B cell (primary cell): ENCODE data around the gene EIPR1. TPM values are rescaled to one million over a fixed set of nuclear protein-coding genes. Genes with fewer than 3 reads are reported as not detected.

Source experiments
- ATAC-seq: fragments of 200-7000 bp; cut with Tn5 transposase; one replicate; pipeline ENCODE4 v1.10.0; 2021; ENCODE audit warnings: low read depth, mild to moderate bottlenecking, moderate number of reproducible peaks, moderate library complexity
- CTCF ChIA-PET: fragments of 350-600 bp; sonication (Branson Sonifier 250); formaldehyde crosslinking; loops from one replicate; lab custom pipeline; 2021; ENCODE audit warnings: antibody characterized with exemption, inconsistent platforms; lab: Charles Lee
- POLR2A ChIA-PET: fragments of 350-600 bp; sonication (Branson Sonifier 250); formaldehyde crosslinking; loops from one replicate; lab custom pipeline; 2021; ENCODE audit warnings: antibody characterized with exemption; lab: Charles Lee
- DNase-seq: peaks from one replicate; pipeline ENCODE4 v3.0.0; 2013
- H2AFZ ChIP-seq: 2 replicates; pipeline ENCODE4 v1.6.1; 2012; ENCODE audit warnings: mild to moderate bottlenecking, low read depth, low read length; ENCODE audit not compliant: insufficient read depth, poor library complexity, severe bottlenecking
- H3K27ac ChIP-seq, 2 donors: 1 replicate in 1 of 2; 2 replicates in 1 of 2; pipeline ENCODE4 v1.5.1; 2012 to 2013; ENCODE audit warnings: low read length in 2 of 2, mild to moderate bottlenecking in 2 of 2, moderate library complexity in 1 of 2
- H3K27me3 ChIP-seq, 4 experiments: fragments of 200-600 bp in 1 of 4; sonication (generic) in 1 of 4; replicated peaks in 1 of 4; 1 replicate in 2 of 4; 2 replicates in 2 of 4; pipeline versions ENCODE4 v1.6.1 to v1.7.0; 2013 to 2016; ENCODE audit warnings: low read length in 3 of 4, mild to moderate bottlenecking in 2 of 4, mixed read lengths in 1 of 4, moderate library complexity in 1 of 4; ENCODE audit not compliant: insufficient read depth in 4 of 4, control insufficient read depth in 3 of 4; ENCODE audit errors: control extremely low read depth in 1 of 4
- H3K36me3 ChIP-seq, 2 experiments: replicated peaks in 1 of 2; 1 replicate in 1 of 2; 2 replicates in 1 of 2; pipeline versions ENCODE4 v1.6.1 to v1.7.1; 2013; ENCODE audit warnings: low read length in 1 of 2; ENCODE audit not compliant: insufficient read depth in 2 of 2, control insufficient read depth in 1 of 2; ENCODE audit errors: control extremely low read depth in 1 of 2, extremely low read depth in 1 of 2
- H3K4me1 ChIP-seq, 2 donors: fragments of 200-600 bp in 1 of 2; sonication (generic) in 1 of 2; 1 replicate in 1 of 2; 2 replicates in 1 of 2; pipeline versions ENCODE4 v1.5.1 to v1.6.1; 2013 to 2017; ENCODE audit warnings: low read length in 2 of 2; ENCODE audit not compliant: control insufficient read depth in 2 of 2, insufficient read depth in 2 of 2
- H3K4me2 ChIP-seq: replicated peaks from 2 replicates; pipeline ENCODE3; 2012; ENCODE audit warnings: mild to moderate bottlenecking, low read depth, low read length; ENCODE audit not compliant: poor library complexity, severe bottlenecking
- H3K4me3 ChIP-seq, 5 experiments: fragments of 200-600 bp in 1 of 5; sonication (generic) in 1 of 5; 1 replicate in 3 of 5; 2 replicates in 2 of 5; pipeline versions ENCODE4 v1.5.1 to v1.7.0; 2011 to 2016; ENCODE audit warnings: low read length in 4 of 5, mild to moderate bottlenecking in 4 of 5, low read depth in 2 of 5, control low read depth in 1 of 5, moderate library complexity in 1 of 5; ENCODE audit not compliant: insufficient read depth in 1 of 5; ENCODE audit errors: control extremely low read depth in 1 of 5, extremely low read depth in 1 of 5
- H3K79me2 ChIP-seq: fragments of 200-600 bp; sonication (generic); one replicate; pipeline ENCODE4 v1.6.0; 2016; ENCODE audit warnings: low read length; ENCODE audit not compliant: control insufficient read depth, insufficient read depth
- H3K9ac ChIP-seq: fragments of 200-600 bp; sonication (generic); 2 replicates; pipeline ENCODE4 v1.6.1; 2017; ENCODE audit warnings: mild to moderate bottlenecking, low read length, moderate library complexity
- H3K9me3 ChIP-seq, 3 donors: one replicate each; pipeline versions ENCODE4 v1.6.1 to v1.7.1; 2013; ENCODE audit warnings: low read length in 2 of 3; ENCODE audit not compliant: control insufficient read depth in 2 of 3, insufficient read depth in 1 of 3; ENCODE audit errors: control extremely low read depth in 1 of 3
- H4K20me1 ChIP-seq: 2 replicates; pipeline ENCODE4 v1.6.0; 2012; ENCODE audit warnings: mild to moderate bottlenecking, low read length; ENCODE audit not compliant: insufficient read depth, control insufficient read depth, poor library complexity, severe bottlenecking
- H3K27ac Mint-ChIP-seq: one replicate; pipeline ENCODE4 v1.8.0; 2021; ENCODE audit warnings: mixed read lengths
- H3K27me3 Mint-ChIP-seq: one replicate; pipeline ENCODE4 v1.8.0; 2021; ENCODE audit warnings: mixed read lengths
- H3K4me1 Mint-ChIP-seq: one replicate; pipeline ENCODE4 v1.8.0; 2021; ENCODE audit warnings: mixed read lengths
- H3K4me3 Mint-ChIP-seq: one replicate; pipeline ENCODE4 v1.8.0; 2021; ENCODE audit warnings: mixed read lengths
- H3K9me3 Mint-ChIP-seq: one replicate; pipeline ENCODE4 v1.8.0; 2022; ENCODE audit warnings: mixed read lengths; ENCODE audit not compliant: insufficient read depth
- CTCF ChIP-seq: fragments of 200-600 bp; IDR thresholded peaks from one replicate; pipeline ENCODE4 v1.8.0; 2022; ENCODE audit warnings: antibody characterized with exemption, mild to moderate bottlenecking
- EZH2 ChIP-seq: IDR thresholded peaks from 2 replicates; pipeline ENCODE4 v1.6.1; 2012; ENCODE audit warnings: borderline replicate concordance, low read depth, mild to moderate bottlenecking, moderate library complexity, low read length; ENCODE audit not compliant: insufficient read depth, poor library complexity, severe bottlenecking
- WGBS: methylation state at CpG from one replicate; pipeline ENCODE4 v1.1.5; 2013; ENCODE audit warnings: missing lambda C conversion rate; ENCODE audit not compliant: insufficient coverage; 5-methylcytosine and 5-hydroxymethylcytosine counted together
- intact Hi-C: fragments of 100-400 bp; cut with micrococcal nuclease; formaldehyde crosslinking; loops from one replicate; pipeline ENCODE4 v1.10.0; 2022
- polyA plus RNA-seq: library from polyadenylated mRNA; depleted of rRNA; stranded (reverse); fragments of >200 nt; gene quantifications from 2 replicates; pipeline ENCODE4 v1.2.3, GENCODE V29; 2012
- total RNA-seq, 2 donors: library from RNA; stranded (reverse); fragments of 120-200 nt in 1 of 2; gene quantifications; 1 replicate in 1 of 2; 2 replicates in 1 of 2; pipeline versions ENCODE4 v1.2.3 to v1.2.4, GENCODE V29; 2013 to 2022

EIPR1 gene
- total and polyA plus RNA-seq, 2 donors (not counting 1 experiment from before 2014, with no cell fraction given) = 31.8 to 37.0 TPM

GRCh38 chr2:3289171-3289515 is 88.5 kb downstream of the EIPR1 start:
- no peaks in the 10 kb centered on the region for H3K27me3 ChIP-seq
- Mint-ChIP-seq H3K27ac (peak overlapping the region; percentile 21), H3K27me3 (no peaks in the 10 kb centered on the region), H3K9me3 (peaks cover 3% of the 10 kb centered on the region), H3K4me1 (no peaks in the 10 kb centered on the region), H3K4me3 (no peak overlapping the region)
- intact Hi-C loops = no loop called here
- H3K9me3 ChIP-seq = peaks cover 0 to 28% (median 0%) of the 10 kb centered on the region in 3 donors
- 100% methylated on average over 8 of the region's 9 CpGs for WGBS
- peaks cover 15% of the 10 kb centered on the region for H4K20me1 ChIP-seq
- no peaks in the 10 kb centered on the region for H3K4me1 ChIP-seq
- H3K4me3 ChIP-seq = no peak overlapping the region
- ATAC-seq (no peak), DNase-seq (no peak)
- no peak overlapping the region for H3K9ac ChIP-seq
- TF ChIP-seq EZH2 = no peak
- no peak for TF ChIP-seq CTCF
- ChIA-PET POLR2A (no interaction called here), CTCF (no interaction called here)
- H3K36me3 ChIP-seq = no peaks in the 10 kb centered on the region
- H3K27ac ChIP-seq = no peak overlapping the region
- peaks cover 22% of the 10 kb centered on the region for H3K79me2 ChIP-seq
- H3K4me2 ChIP-seq = no peak overlapping the region
- no peak overlapping the region for H2AFZ ChIP-seq

GRCh38 chr2:3288470-3289170 is 89.0 kb downstream of the EIPR1 start:
- Histone ChIP-seq H3K36me3 (no peaks in the 10 kb centered on the region), H3K27me3 (no peaks in the 10 kb centered on the region), H3K9me3 (peaks cover 0 to 28% (median 0%) of the 10 kb centered on the region in 3 donors), H3K4me2 (no peak overlapping the region), H3K27ac (no peak overlapping the region), H3K4me1 (no peaks in the 10 kb centered on the region), H2AFZ (no peak overlapping the region), H3K9ac (no peak overlapping the region), H4K20me1 (peaks cover 15% of the 10 kb centered on the region), H3K79me2 (peaks cover 22% of the 10 kb centered on the region), H3K4me3 (no peak overlapping the region)
- no peak for DNase-seq
- ChIA-PET POLR2A (no interaction called here), CTCF (no interaction called here)
- 98% methylated on average over 17 of the region's 20 CpGs for WGBS
- TF ChIP-seq EZH2 (no peak), CTCF (no peak)
- ATAC-seq = no peak
- Mint-ChIP-seq H3K4me3 (no peak overlapping the region), H3K27ac (peak overlapping the region; percentile 21), H3K9me3 (peaks cover 3% of the 10 kb centered on the region), H3K4me1 (no peaks in the 10 kb centered on the region), H3K27me3 (no peaks in the 10 kb centered on the region)
- intact Hi-C loops = no loop called here
